Measurements from ENCODE around the gene IGSF21. TPM values are rescaled to one million over a fixed set of nuclear protein-coding genes. Genes with fewer than 3 reads are reported as not detected.

IGSF21 gene
- total and polyA plus RNA-seq, 2 donors (not counting 3 experiments of a cell fraction or from before 2014, with no cell fraction given): not detected

DNA sequence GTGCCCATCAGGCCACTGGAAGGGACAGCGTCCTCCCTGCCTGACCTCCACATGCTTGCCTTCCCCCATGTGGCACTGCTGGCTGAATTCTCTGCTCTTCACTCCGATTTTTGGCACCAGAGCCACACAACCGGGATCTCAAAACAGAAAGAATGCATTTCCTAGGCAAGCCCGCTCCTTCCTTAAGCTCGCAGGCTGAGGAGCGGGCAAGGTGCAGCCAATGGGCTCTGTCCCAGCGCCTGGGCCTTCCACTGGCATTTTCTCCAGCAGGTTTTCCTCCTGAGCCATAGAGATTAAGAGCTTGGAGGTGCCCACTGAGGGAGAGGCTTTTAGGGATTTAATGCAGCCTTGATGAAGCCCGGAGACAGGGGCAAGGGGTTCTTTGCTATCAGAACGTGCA lies 158.0 kb downstream of the IGSF21 start:
- no peak overlapping the region for H3K9ac ChIP-seq (replicated peaks; ENCODE audit: extremely low read depth, insufficient read depth, low read length)
- no peak overlapping the region for H2AFZ ChIP-seq (ENCODE audit: low read depth, low read length)
- H3K4me2 ChIP-seq (ENCODE audit: insufficient read depth, low read length): no peak overlapping the region
- intact Hi-C loops (cut with micrococcal nuclease): no loop called here
- no peaks in the 10 kb centered on the region for H3K79me2 ChIP-seq (ENCODE audit: control insufficient read depth, insufficient read depth, low read length)
- H3K4me1 ChIP-seq (ENCODE audit: control insufficient read depth, extremely low read depth, insufficient read depth, low read length): no peaks in the 10 kb centered on the region
- CTCF ChIA-PET: no interaction called here
- dilution Hi-C loops (cut with MboI; ENCODE audit: extremely low pct_ligation_motif_present, low sequenced_read_pairs): no loop called here
- H3K27ac ChIP-seq (ENCODE audit: insufficient read depth, low read depth, low read length): no peak overlapping the region
- H3K36me3 ChIP-seq (ENCODE audit: control insufficient read depth in 2 of 2, extremely low read depth in 1 of 2, insufficient read depth in 2 of 2, low read length in 2 of 2): no peaks in the 10 kb centered on the region
- POLR2A ChIA-PET: no interaction called here
- BruUV-seq (replicated peaks): no TSS peak
- no peaks in the 10 kb centered on the region for H3K9me1 ChIP-seq (replicated peaks; ENCODE audit: control insufficient read depth, extremely low read depth, insufficient read depth, low read length)
- no peaks in the 10 kb centered on the region for H3K9me3 ChIP-seq (replicated peaks; ENCODE audit: control insufficient read depth, insufficient read depth, low read length)
- TF ChIP-seq GATA2 (IDR thresholded peaks at IDR 0.05; ENCODE audit: insufficient read depth, insufficient read length, low read depth, low read length) (no peak), FOS (IDR thresholded peaks at IDR 0.05; ENCODE audit: borderline replicate concordance, insufficient read depth, low read length) (no peak), EZH2 (IDR thresholded peaks at IDR 0.05; ENCODE audit: borderline replicate concordance, low read depth, low read length, severe bottlenecking) (no peak)
- FAIRE-seq: no peak
- H3K27me3 ChIP-seq (ENCODE audit: control insufficient read depth in 2 of 2, insufficient read depth in 2 of 2, low read length in 2 of 2): no peaks in the 10 kb centered on the region
- H3K4me3 ChIP-seq (replicated peaks in 1 of 3; ENCODE audit: insufficient read depth in 1 of 3, low read depth in 1 of 3, low read length in 3 of 3): no peak overlapping the region
- no peak for DNase-seq (ENCODE audit: low read depth, low spot score)
- H4K20me1 ChIP-seq (replicated peaks; ENCODE audit: control insufficient read depth, extremely low read depth, insufficient read depth, low read length): no peaks in the 10 kb centered on the region

DNA sequence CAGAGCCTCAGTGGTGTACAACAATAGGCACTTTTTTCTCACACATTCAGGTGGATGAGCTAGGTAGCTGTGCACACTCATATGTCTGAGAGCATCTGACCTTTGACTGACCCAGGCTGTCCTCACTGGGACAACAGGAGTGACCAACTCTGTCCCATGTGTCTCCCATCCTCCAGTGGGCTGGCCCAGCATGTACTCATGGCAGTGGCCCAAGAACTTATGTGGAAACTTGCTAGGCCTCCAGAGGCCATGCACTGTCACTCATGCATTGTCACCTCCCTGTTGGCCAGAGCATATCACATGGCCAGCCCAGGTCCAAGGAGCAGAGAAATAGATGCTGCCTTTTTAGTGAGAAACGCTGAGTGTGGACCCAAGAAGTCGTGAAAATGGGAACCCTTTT lies 158.8 kb downstream of the IGSF21 start:
- BruUV-seq (replicated peaks): no TSS peak
- Histone ChIP-seq H4K20me1 (replicated peaks; ENCODE audit: control insufficient read depth, extremely low read depth, insufficient read depth, low read length) (no peaks in the 10 kb centered on the region), H3K4me3 (replicated peaks in 1 of 3; ENCODE audit: insufficient read depth in 1 of 3, low read depth in 1 of 3, low read length in 3 of 3) (no peak overlapping the region), H3K9me3 (replicated peaks; ENCODE audit: control insufficient read depth, insufficient read depth, low read length) (no peaks in the 10 kb centered on the region), H3K27me3 (ENCODE audit: control insufficient read depth in 2 of 2, insufficient read depth in 2 of 2, low read length in 2 of 2) (no peaks in the 10 kb centered on the region), H3K9me1 (replicated peaks; ENCODE audit: control insufficient read depth, extremely low read depth, insufficient read depth, low read length) (no peaks in the 10 kb centered on the region), H3K27ac (ENCODE audit: insufficient read depth, low read depth, low read length) (no peak overlapping the region), H3K36me3 (ENCODE audit: control insufficient read depth in 2 of 2, extremely low read depth in 1 of 2, insufficient read depth in 2 of 2, low read length in 2 of 2) (no peaks in the 10 kb centered on the region), H3K79me2 (ENCODE audit: control insufficient read depth, insufficient read depth, low read length) (no peaks in the 10 kb centered on the region), H2AFZ (ENCODE audit: low read depth, low read length) (no peak overlapping the region), H3K9ac (replicated peaks; ENCODE audit: extremely low read depth, insufficient read depth, low read length) (no peak overlapping the region), H3K4me2 (ENCODE audit: insufficient read depth, low read length) (no peak overlapping the region), H3K4me1 (ENCODE audit: control insufficient read depth, extremely low read depth, insufficient read depth, low read length) (no peaks in the 10 kb centered on the region)
- dilution Hi-C loops (cut with MboI; ENCODE audit: extremely low pct_ligation_motif_present, low sequenced_read_pairs) (no loop called here), intact Hi-C loops (cut with micrococcal nuclease) (no loop called here)
- CTCF ChIA-PET: no interaction called here
- no peak for TF ChIP-seq MYC (IDR thresholded peaks at IDR 0.05; ENCODE audit: low read depth, low read length)
- TF ChIP-seq, protein P1, sequence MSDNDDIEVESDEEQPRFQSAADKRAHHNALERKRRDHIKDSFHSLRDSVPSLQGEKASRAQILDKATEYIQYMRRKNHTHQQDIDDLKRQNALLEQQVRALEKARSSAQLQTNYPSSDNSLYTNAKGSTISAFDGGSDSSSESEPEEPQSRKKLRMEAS (IDR thresholded peaks at IDR 0.05; ENCODE audit: insufficient read depth, insufficient read length): no peak
- TF ChIP-seq FOS (IDR thresholded peaks at IDR 0.05; ENCODE audit: borderline replicate concordance, insufficient read depth, low read length): no peak
- TF ChIP-seq, protein P2, sequence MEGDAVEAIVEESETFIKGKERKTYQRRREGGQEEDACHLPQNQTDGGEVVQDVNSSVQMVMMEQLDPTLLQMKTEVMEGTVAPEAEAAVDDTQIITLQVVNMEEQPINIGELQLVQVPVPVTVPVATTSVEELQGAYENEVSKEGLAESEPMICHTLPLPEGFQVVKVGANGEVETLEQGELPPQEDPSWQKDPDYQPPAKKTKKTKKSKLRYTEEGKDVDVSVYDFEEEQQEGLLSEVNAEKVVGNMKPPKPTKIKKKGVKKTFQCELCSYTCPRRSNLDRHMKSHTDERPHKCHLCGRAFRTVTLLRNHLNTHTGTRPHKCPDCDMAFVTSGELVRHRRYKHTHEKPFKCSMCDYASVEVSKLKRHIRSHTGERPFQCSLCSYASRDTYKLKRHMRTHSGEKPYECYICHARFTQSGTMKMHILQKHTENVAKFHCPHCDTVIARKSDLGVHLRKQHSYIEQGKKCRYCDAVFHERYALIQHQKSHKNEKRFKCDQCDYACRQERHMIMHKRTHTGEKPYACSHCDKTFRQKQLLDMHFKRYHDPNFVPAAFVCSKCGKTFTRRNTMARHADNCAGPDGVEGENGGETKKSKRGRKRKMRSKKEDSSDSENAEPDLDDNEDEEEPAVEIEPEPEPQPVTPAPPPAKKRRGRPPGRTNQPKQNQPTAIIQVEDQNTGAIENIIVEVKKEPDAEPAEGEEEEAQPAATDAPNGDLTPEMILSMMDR (IDR thresholded peaks at IDR 0.05; ENCODE audit: extremely low read depth in 1 of 2, insufficient read depth in 1 of 2, low read depth in 1 of 2, low read length in 2 of 2): no peak
- DNase-seq (ENCODE audit: low read depth, low spot score): no peak
- POLR2A ChIA-PET: no interaction called here
- no peak for FAIRE-seq
